Measurements from ENCODE around the gene EIF4G3. TPM values are rescaled to one million over a fixed set of nuclear protein-coding genes. Genes with fewer than 3 reads are reported as not detected.

EIF4G3 gene
- polyA plus RNA-seq, 1 donor (not counting 4 experiments of a cell fraction or from before 2014, with no cell fraction given) = 44.6 TPM

DNA sequence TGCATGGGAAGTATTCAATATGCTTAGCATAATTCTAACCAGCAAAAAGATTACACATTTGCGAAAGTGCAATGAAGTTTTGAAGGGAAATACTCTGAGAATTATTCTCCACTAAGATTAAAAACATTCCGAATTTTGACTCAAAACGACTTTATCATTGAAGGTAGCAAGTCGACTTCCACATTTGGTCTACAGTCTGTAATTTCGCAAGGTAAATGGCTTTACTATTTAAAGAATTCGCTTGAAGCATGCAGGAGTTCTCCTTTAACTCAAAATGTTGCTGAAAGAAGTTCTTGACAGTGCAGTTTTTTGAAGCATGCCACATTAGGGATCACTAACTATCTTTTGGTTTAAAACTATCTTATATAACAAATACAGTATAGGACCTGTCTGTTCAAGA, 228.6 kb downstream of the EIF4G3 start:
- Histone ChIP-seq H3K36me3 (ENCODE audit: control insufficient read depth in 2 of 2, extremely low read depth in 1 of 2, insufficient read depth in 2 of 2, low read length in 2 of 2) (peaks cover 0 to 7% of the 10 kb centered on the region in 2 experiments), H3K27me3 (ENCODE audit: control insufficient read depth, extremely low read depth, insufficient read depth, low read length) (no peaks in the 10 kb centered on the region), H3K9me3 (ENCODE audit: control insufficient read depth, low read depth, low read length) (no peaks in the 10 kb centered on the region), H2AFZ (ENCODE audit: control insufficient read depth, low read length) (no peak overlapping the region), H3K79me2 (ENCODE audit: control insufficient read depth, insufficient read depth, low read length) (no peaks in the 10 kb centered on the region), H3K9me1 (ENCODE audit: control insufficient read depth, extremely low read depth, insufficient read depth, low read length) (no peaks in the 10 kb centered on the region), H3K4me3 (ENCODE audit: control insufficient read depth in 2 of 3, extremely low read depth in 1 of 3, insufficient read depth in 2 of 3, low read depth in 1 of 3, low read length in 3 of 3) (no peak overlapping the region), H3K4me1 (ENCODE audit: control insufficient read depth, extremely low read depth, insufficient read depth, low read length) (no peaks in the 10 kb centered on the region), H3K9ac (ENCODE audit: control insufficient read depth, extremely low read depth, insufficient read depth, low read length) (no peak overlapping the region), H4K20me1 (ENCODE audit: control insufficient read depth, extremely low read depth, insufficient read depth, low read length) (no peaks in the 10 kb centered on the region), H3K27ac (ENCODE audit: control insufficient read depth, insufficient read depth, low read length) (no peak overlapping the region), H3K4me2 (ENCODE audit: control insufficient read depth, extremely low read depth, insufficient read depth, low read depth, low read length) (no peak overlapping the region)
- DNase-seq (ENCODE audit: low read depth, low spot score) (no peak), FAIRE-seq (no peak)
- dilution Hi-C loops (cut with MboI; ENCODE audit: extremely low pct_ligation_motif_present, low sequenced_read_pairs) = no loop called here
- TF ChIP-seq CTCF (optimal IDR thresholded peaks at IDR 0.05 in 1 of 3, IDR thresholded peaks at IDR 0.05 in 1 of 3, conservative IDR thresholded peaks at IDR 0.05 in 1 of 3; ENCODE audit: extremely low read depth in 1 of 3, insufficient read depth in 2 of 3, low read length in 3 of 3) = no peak

- TF ChIP-seq CTCF (optimal IDR thresholded peaks at IDR 0.05 in 1 of 3, IDR thresholded peaks at IDR 0.05 in 1 of 3, conservative IDR thresholded peaks at IDR 0.05 in 1 of 3; ENCODE audit: extremely low read depth in 1 of 3, insufficient read depth in 2 of 3, low read length in 3 of 3) (no peak), EZH2 (IDR thresholded peaks at IDR 0.05; ENCODE audit: low read length) (no peak)
- FAIRE-seq (no peak), DNase-seq (ENCODE audit: low read depth, low spot score) (no peak)
- Histone ChIP-seq H2AFZ (ENCODE audit: control insufficient read depth, low read length) (no peak overlapping the region), H3K9me3 (ENCODE audit: control insufficient read depth, low read depth, low read length) (no peaks in the 10 kb centered on the region), H3K9ac (ENCODE audit: control insufficient read depth, extremely low read depth, insufficient read depth, low read length) (no peak overlapping the region), H3K4me3 (ENCODE audit: control insufficient read depth in 2 of 3, extremely low read depth in 1 of 3, insufficient read depth in 2 of 3, low read depth in 1 of 3, low read length in 3 of 3) (no peak overlapping the region), H3K4me1 (ENCODE audit: control insufficient read depth, extremely low read depth, insufficient read depth, low read length) (no peaks in the 10 kb centered on the region), H3K27ac (ENCODE audit: control insufficient read depth, insufficient read depth, low read length) (no peak overlapping the region), H3K79me2 (ENCODE audit: control insufficient read depth, insufficient read depth, low read length) (no peaks in the 10 kb centered on the region), H4K20me1 (ENCODE audit: control insufficient read depth, extremely low read depth, insufficient read depth, low read length) (no peaks in the 10 kb centered on the region), H3K27me3 (ENCODE audit: control insufficient read depth, extremely low read depth, insufficient read depth, low read length) (no peaks in the 10 kb centered on the region), H3K9me1 (ENCODE audit: control insufficient read depth, extremely low read depth, insufficient read depth, low read length) (no peaks in the 10 kb centered on the region), H3K36me3 (ENCODE audit: control insufficient read depth in 2 of 2, extremely low read depth in 1 of 2, insufficient read depth in 2 of 2, low read length in 2 of 2) (peaks cover 0 to 7% of the 10 kb centered on the region in 2 experiments), H3K4me2 (ENCODE audit: control insufficient read depth, extremely low read depth, insufficient read depth, low read depth, low read length) (no peak overlapping the region)
- dilution Hi-C loops (cut with MboI; ENCODE audit: extremely low pct_ligation_motif_present, low sequenced_read_pairs) = no loop called here
Measured at GRCh38 chr1:20947409-20947808, 229.3 kb downstream of the EIF4G3 start.
